GM10266 (cell line): Measurements from ENCODE around the gene TXNDC12.
A peak's percentile ranks its signal among the peaks of the same experiment; 100 is the strongest.

Experiments
- DNase-seq: peaks from one replicate; pipeline ENCODE4 v3.0.0; 2012; ENCODE audit errors: extremely low spot score
- CTCF ChIP-seq: IDR thresholded peaks from 2 replicates; pipeline ENCODE4 v1.5.1; 2012; ENCODE audit warnings: mild to moderate bottlenecking, low read depth; ENCODE audit not compliant: control insufficient read depth, insufficient read depth; ENCODE audit errors: missing control alignments

The TXNDC12 gene

GRCh38 chr1:52003877-52004276 lies 51.1 kb downstream of the TXNDC12 start:
- DNase-seq: no peak
- no peak for TF ChIP-seq CTCF

- DNase-seq: peak; percentile 83
- peak; percentile 93 for TF ChIP-seq CTCF
Observed at GRCh38 chr1:52002038-52002917, 52.7 kb downstream of the TXNDC12 start.

- no peak for TF ChIP-seq CTCF
- no peak for DNase-seq
Observed at GRCh38 chr1:51998701-51999100, 56.3 kb downstream of the TXNDC12 start.

GRCh38 chr1:51997974-51998382 lies 57.0 kb downstream of the TXNDC12 start:
- DNase-seq: no peak

GRCh38 chr1:51990478-51990965 lies 64.5 kb downstream of the TXNDC12 start, which contains the start of gene RAB3B:
Gene RAB3B, minus strand, starts transcription at chr1:51990700. Its CDS starts 13,583 bp downstream, at chr1:51977117.
- TF ChIP-seq CTCF: no peak
- DNase-seq: peak; percentile 79

More at GRCh38 chr1:51997974-51998382, 57.0 kb downstream of the TXNDC12 start:
- no peak for TF ChIP-seq CTCF

- TF ChIP-seq CTCF: no peak
- DNase-seq: no peak
Observed at GRCh38 chr1:51989582-51990477, 65.2 kb downstream of the TXNDC12 start.

GRCh38 chr1:51988254-51988653 lies 66.7 kb downstream of the TXNDC12 start:
- no peak for TF ChIP-seq CTCF
- no peak for DNase-seq
